SK-N-MC (cell line): Measurements from ENCODE around the gene PIK3CG.

Experiments used
- EZH2 ChIP-seq: fragments of 200-600 bp; sonication (generic); IDR thresholded peaks from one replicate; pipeline ENCODE4 v1.6.1; 2017; ENCODE audit warnings: antibody characterized with exemption
- POLR2AphosphoS5 ChIP-seq: IDR thresholded peaks from 2 replicates; pipeline ENCODE4 v1.6.1; 2012; ENCODE audit warnings: mild to moderate bottlenecking, low read depth, low read length, borderline replicate concordance

DNA sequence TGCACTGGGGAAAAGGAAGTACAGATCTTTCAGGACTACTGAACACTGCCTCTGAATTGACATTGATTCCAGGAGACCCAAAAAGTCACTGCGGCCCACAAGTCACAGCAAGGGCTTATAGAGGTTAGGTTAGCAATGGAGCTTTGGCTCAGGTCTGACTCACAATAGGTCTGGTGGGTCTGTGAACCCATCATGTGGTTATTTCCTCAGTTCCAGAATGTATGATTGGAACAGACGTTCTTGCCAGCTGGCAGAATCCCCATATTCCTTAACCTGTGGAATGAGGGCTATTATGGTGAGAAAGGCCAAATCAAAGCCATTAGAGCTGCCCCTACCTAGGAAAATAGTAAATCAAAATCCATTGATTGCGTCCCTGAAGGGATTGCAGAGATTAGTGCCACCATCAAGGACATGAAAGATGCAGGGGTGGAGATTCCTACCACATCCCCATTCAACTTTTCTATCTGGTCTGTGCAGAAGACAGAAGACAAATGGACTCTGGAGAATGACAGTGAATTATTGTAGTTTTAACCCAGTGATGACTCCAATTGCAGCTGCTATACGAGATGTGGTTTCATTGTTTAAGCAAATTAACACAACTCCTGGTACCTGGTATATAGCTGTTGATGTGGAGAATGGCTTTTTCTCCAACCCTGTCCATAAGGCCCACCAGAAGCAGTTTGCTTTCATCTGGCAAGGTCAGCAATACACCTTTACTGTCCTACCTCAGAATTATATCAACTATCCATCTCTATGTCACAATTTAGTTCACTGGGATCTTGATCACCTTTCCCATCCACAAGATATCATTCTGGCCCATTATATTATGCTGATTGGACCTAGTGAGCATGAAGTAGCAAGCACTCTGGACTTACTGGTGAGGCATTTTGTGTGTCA lies 44.5 kb upstream of the PIK3CG start:
- no peak for TF ChIP-seq EZH2
- no peak for TF ChIP-seq POLR2AphosphoS5
